GM19035 (cell line): ENCODE results near the gene LMNTD2.
"Not testable (repeated sequence)": the region's sequence is repeated elsewhere in the genome, so short reads cannot be mapped to it uniquely, and the experiment has no call there.

Experiments
- ATAC-seq: cut with Tn5 transposase; IDR thresholded peaks from one replicate; pipeline ENCODE4 v1.9.1; 2021; ENCODE audit not compliant: unreplicated experiment

Gene LMNTD2

GRCh38 chr11:587546-587945 is 27.0 kb upstream of the LMNTD2 start:
- no peak for ATAC-seq

- no peak for ATAC-seq
These were observed 26.1 kb upstream of the LMNTD2 start for GRCh38 chr11:586376-587316.

DNA sequence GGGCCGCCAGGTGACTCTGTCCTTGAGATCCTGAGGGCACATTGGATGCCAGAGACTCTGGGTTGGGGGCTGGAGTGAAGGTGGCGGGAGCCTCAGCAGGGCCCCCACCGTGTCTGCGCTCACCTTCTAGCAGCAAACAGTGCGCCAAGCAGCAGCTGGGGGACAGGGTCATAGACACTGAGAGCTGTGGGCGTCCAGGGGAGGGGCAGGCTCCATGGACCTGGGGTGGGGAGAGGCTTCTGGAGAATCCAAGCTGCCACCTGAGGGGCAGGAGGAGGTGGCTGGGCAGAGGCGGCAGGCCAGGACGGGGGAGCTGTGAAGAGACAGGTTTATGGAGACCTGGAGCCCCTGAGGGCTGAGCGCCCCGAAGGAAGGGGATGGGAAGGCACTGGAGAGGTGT is 23.7 kb upstream of the LMNTD2 start:
- ATAC-seq = no peak

- ATAC-seq = no peak
These were observed 21.2 kb upstream of the LMNTD2 start for GRCh38 chr11:581752-582151.

GRCh38 chr11:581342-581741 is 20.8 kb upstream of the LMNTD2 start:
- no peak for ATAC-seq

GRCh38 chr11:579830-580601 is 19.5 kb upstream of the LMNTD2 start:
- no peak for ATAC-seq

DNA sequence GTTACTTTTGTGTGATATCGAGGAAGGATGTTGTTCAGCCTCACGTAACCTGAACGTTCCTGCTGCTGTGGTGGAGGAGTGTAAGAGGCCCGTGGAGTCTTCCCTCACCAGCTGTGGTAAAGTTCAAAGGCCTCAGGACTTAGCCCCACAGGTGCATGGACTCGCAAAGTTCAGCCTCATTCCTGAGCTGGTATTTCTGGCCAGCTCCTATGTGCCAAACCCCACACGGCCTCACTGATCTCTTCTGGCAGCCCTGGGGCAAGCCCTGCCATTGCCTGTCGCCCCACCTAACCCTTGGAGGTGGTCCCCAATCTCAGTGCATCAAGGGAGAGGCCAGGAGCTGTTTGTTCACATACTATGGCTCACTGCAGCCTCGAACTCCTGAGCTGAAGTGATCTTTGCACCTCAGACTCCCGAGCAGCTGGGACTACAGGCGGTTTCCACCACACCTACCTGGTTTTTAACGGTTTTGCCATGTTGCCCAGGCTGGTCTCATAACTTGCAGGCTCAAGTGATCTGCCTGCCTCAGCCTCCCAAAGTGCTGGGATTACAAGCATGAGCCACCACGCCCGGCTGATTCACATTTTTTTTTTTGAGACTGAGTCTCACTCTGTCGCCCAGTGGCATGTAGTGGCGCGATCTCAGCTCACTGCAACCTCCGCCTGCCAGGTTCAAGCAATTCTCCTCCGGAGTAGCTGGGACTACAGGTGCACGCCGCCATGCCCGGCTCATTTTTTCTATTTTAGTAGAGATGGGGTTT is 17.9 kb upstream of the LMNTD2 start:
- ATAC-seq = no peak

DNA sequence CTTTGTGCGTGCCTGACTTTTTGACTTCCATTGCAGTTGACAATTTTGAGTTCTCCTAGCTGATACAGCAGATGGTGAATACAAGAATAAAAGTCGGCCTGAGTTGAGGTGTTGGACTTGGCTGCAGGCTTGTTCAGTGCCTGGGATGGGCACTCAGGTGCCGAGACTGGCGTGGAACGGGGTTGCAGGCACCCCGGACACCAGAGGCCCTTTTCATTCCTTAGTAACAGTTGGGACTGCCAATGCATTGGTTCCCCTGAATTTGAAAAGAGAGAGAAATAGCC is 17.0 kb upstream of the LMNTD2 start:
- ATAC-seq = no peak

GRCh38 chr11:576811-577610 is 16.5 kb upstream of the LMNTD2 start:
- ATAC-seq = no peak

DNA sequence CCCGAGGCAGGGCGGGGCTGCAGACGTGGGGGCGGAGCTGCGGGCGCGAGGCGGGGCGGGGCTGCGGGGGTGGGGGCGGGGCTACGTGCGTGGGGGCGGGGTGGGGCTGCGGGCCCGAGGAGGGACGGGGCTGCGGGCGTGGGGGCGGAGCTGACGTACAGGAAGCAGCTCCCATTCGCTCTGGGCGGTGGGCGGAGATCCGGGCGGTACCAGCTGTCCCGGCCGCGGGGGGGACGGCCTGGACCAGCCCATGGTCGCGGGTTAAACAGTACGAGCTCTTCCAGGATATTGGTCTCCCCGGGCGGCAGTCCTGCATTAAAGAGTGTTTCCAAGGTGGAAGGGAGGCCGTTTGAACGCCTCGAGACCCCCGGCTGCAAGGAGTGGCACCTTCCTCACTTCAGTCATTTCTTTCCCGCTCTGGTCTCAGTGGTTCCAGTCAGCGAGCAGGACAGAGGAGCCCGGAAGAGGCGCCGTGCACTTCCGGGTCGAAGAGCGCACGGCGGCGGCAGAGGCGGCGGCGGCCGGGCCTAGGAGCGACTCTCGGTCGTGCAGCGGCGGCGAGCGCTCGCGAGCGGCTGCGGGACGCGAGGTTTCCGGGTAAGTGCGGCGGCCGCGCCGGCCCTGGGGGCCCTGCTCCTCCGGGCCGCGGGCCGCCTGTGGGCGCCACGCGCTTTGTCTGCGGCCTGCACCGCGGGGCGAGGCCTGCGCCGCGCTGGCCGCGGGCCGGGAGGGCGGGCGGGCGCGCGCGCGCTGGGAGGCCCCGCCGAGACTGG is 15.6 kb upstream of the LMNTD2 start, which contains the start of gene PHRF1:
PHRF1 (plus strand) TSS at position 475 of the 773 bp plus-strand sequence. CDS start 5,043 bp downstream, outside the sequence.
- peak; percentile 86 for ATAC-seq

DNA sequence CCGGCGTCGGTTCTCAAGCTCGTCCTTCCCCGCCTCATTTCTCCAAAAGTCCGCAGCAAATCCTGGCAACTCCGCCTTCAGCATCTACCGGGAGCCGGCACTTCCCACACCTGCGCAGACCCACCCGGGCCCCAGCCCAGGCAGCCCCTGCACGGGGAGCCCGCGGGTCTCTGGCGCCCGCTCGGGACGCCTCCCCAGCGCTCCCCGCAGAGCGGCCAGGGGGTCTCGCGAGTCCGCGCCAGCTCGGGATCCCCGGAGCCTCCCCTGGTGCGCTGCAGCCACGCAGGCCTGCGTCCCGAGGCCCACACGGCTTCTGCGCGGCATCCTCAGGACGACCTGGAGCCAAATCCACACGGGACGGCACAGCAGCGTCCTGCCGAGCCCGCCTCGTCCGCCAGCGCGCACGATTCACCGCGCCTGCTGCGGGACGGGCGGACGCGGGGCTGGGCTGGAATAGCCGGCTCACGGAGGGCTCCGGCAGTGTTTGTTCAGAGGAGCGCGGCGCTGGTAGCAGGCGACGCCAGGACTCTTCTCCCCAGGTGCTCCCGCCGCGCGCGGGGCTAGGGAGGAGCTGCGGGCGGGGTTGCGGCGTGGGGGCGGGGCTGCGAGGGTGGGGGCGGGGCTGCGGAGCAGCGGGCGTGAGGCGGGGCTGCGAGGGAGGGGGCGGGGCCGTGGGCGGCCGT is 14.9 kb upstream of the LMNTD2 start:
- ATAC-seq = peak; percentile 28

GRCh38 chr11:574632-575312 is 14.2 kb upstream of the LMNTD2 start:
- ATAC-seq = no peak

DNA sequence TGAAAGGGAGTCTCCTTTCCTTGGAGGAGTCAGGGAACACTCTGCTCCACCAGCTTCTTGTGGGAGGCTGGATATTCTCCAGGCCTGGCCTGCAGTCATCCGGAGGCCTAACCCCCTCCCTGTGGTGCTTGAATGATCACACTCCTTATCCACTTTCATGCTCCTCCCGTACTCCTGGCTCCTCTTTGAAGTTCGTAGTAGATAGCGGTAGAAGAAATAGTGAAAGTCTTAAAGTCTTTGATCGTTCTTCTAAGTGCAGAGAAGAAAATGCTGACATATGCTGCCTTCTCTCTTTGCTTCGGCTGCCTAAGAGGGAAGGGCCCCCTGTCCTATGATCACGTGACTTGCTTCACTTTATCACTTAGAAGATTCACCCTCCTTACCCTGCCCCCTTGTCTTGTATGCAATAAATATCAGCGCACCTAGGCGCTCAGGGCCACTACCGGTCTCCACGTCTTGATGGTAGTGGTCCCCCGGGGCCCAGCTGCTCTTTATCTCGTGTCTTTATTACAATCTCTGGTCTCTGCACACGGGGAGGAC is 13.6 kb upstream of the LMNTD2 start:
- ATAC-seq = not testable (repeated sequence)

- no peak for ATAC-seq
These were observed 12.7 kb upstream of the LMNTD2 start for GRCh38 chr11:573146-573759.

DNA sequence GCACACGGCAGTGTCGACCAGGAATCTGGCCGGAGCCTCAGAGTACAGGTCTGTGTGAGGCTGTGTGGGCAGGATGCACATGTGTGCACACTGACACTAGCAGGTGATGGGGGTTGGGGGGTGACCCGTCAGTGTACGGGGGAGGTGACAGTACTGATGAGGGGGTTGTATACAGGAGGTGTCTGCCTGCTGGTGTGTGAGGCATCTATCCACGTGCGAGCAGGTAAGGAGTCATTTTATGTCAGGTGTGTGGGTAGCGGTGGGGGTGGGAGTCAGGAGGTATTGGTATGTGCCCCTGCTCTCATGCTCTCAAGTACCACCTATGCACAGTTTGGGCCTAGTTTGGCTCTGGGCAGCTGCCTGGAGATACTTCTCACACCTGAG is 11.3 kb upstream of the LMNTD2 start:
- no peak for ATAC-seq

GRCh38 chr11:569158-569885 is 8.8 kb upstream of the LMNTD2 start:
- ATAC-seq = no peak
